Measurements from ENCODE around the gene PTPRK. TPM values are rescaled to one million over a fixed set of nuclear protein-coding genes. Genes with fewer than 3 reads are reported as not detected.

PTPRK gene
- total and polyA plus RNA-seq, 2 experiments from 2014 or later = 26.9 to 56.4 TPM

DNA sequence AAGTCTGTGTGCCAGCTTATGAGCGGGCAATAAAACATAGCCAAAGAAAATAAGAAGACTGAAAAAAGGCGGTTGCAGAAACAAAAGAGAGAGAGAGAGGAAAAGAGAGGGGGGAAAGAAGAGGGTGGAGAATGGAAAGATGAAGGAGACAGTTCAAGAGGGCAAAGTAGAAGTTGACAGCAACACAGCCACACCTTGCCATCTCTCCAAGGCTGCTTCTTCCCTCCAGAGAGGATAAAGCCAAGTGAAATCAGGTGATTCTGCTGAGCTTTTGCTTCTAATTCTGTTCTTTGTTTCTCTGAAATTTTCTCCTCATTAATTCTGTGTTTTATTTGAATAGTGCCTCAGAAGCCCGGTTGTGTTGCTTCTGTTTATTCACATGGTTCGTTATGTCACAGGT, 48.5 kb downstream of the PTPRK start (continued):
- TF ChIP-seq, protein P1, sequence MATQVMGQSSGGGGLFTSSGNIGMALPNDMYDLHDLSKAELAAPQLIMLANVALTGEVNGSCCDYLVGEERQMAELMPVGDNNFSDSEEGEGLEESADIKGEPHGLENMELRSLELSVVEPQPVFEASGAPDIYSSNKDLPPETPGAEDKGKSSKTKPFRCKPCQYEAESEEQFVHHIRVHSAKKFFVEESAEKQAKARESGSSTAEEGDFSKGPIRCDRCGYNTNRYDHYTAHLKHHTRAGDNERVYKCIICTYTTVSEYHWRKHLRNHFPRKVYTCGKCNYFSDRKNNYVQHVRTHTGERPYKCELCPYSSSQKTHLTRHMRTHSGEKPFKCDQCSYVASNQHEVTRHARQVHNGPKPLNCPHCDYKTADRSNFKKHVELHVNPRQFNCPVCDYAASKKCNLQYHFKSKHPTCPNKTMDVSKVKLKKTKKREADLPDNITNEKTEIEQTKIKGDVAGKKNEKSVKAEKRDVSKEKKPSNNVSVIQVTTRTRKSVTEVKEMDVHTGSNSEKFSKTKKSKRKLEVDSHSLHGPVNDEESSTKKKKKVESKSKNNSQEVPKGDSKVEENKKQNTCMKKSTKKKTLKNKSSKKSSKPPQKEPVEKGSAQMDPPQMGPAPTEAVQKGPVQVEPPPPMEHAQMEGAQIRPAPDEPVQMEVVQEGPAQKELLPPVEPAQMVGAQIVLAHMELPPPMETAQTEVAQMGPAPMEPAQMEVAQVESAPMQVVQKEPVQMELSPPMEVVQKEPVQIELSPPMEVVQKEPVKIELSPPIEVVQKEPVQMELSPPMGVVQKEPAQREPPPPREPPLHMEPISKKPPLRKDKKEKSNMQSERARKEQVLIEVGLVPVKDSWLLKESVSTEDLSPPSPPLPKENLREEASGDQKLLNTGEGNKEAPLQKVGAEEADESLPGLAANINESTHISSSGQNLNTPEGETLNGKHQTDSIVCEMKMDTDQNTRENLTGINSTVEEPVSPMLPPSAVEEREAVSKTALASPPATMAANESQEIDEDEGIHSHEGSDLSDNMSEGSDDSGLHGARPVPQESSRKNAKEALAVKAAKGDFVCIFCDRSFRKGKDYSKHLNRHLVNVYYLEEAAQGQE (IDR thresholded peaks at IDR 0.05; ENCODE audit: unreplicated experiment) = no peak

DNA sequence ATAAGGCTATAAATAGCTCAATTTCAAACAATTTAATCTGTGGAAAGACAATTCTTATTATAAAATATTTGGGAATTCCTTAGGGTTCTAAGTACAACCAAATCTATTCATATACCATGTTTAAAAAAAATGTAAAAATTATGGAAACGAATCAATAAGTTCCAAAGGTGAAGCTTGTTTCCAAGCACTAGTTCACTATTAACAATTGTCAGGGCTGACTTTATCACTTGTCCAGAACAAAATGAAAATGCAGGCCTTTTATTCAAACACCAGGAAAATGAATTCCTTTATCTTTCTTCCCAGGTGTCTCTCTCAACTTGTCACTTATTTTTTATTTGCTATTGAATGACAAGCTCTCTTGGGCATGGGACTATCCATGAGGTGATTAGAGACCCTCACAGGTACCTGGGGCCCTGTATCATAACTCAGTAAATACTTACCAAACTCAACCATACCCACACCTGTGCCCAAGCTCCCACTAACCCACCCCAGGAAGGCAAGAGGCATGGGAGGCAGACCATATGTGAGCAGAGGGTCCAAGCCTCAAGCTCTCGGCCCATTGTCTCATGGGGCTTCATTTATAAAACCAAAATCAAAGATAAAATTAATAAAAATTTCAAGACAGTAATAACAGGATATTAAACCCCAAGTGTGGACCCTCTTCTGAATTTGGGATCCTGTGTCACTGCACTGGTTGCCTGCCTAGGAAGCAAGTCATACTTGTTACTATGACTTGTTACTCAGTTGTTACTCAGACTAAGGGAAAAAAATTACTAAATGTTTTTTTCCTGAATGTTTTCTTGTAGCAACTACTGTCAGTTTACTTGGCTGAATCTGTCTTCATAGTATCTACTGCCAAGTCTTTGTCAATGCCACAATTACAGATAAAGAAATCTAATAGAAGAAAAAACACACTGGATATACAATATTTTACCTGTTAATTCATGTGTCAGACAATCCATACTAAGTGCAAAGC, 54.7 kb downstream of the PTPRK start:
- peaks cover 2% of the 10 kb centered on the region; the same call in 1 of the 3 replicates for H3K4me1 Mint-ChIP-seq
- Histone ChIP-seq H3K79me2 (replicated peaks; ENCODE audit: insufficient read depth) (peaks cover 73% of the 10 kb centered on the region), H3K4me3 (no peak overlapping the region), H4K20me1 (replicated peaks; ENCODE audit: insufficient read depth) (no peaks in the 10 kb centered on the region; the same call in 1 of the 2 replicates), H3K27me3 (ENCODE audit: insufficient read depth) (no peaks in the 10 kb centered on the region), H3K4me2 (no peak overlapping the region), H3K4me1 (ENCODE audit: insufficient read depth) (0 out of 2 replicates have a peak, but pooled peaks cover 3% of the 10 kb centered on the region), H3K36me3 (ENCODE audit: insufficient read depth) (no peaks in the 10 kb centered on the region), H3K27ac (ENCODE audit: low read depth) (no peak overlapping the region), H2AFZ (no peak overlapping the region), H3K9me2 (ENCODE audit: insufficient read depth) (no peaks in the 10 kb centered on the region), H3F3A (replicated peaks; ENCODE audit: low read depth) (no peaks in the 10 kb centered on the region)
- no peaks in the 10 kb centered on the region for H3K9me3 Mint-ChIP-seq
- no peaks in the 10 kb centered on the region for H3K27me3 Mint-ChIP-seq (ENCODE audit: insufficient read depth, low read depth, poor library complexity)
- DNase-seq (ENCODE audit: low spot score) (no peak), ATAC-seq (no peak)
- no peak overlapping the region for H3K4me3 Mint-ChIP-seq
- peak overlapping the region; percentile 52; the same call in 1 of the 2 replicates for H3K27ac Mint-ChIP-seq
- H3K36me3 Mint-ChIP-seq (ENCODE audit: low read depth) = no peaks in the 10 kb centered on the region
- no peak for TF ChIP-seq ZNF331 (CRISPR knock-in tag; IDR thresholded peaks at IDR 0.05; ENCODE audit: low read depth)
- TF ChIP-seq JUNB (IDR thresholded peaks at IDR 0.05; ENCODE audit: unreplicated experiment) = no peak
- no peak for TF ChIP-seq EZH2phosphoT487 (IDR thresholded peaks at IDR 0.05; ENCODE audit: unreplicated experiment)
- TF ChIP-seq, protein P2, sequence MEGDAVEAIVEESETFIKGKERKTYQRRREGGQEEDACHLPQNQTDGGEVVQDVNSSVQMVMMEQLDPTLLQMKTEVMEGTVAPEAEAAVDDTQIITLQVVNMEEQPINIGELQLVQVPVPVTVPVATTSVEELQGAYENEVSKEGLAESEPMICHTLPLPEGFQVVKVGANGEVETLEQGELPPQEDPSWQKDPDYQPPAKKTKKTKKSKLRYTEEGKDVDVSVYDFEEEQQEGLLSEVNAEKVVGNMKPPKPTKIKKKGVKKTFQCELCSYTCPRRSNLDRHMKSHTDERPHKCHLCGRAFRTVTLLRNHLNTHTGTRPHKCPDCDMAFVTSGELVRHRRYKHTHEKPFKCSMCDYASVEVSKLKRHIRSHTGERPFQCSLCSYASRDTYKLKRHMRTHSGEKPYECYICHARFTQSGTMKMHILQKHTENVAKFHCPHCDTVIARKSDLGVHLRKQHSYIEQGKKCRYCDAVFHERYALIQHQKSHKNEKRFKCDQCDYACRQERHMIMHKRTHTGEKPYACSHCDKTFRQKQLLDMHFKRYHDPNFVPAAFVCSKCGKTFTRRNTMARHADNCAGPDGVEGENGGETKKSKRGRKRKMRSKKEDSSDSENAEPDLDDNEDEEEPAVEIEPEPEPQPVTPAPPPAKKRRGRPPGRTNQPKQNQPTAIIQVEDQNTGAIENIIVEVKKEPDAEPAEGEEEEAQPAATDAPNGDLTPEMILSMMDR (conservative IDR thresholded peaks at IDR 0.05; ENCODE audit: low read depth in 2 of 2) = no peak
- TF ChIP-seq, protein P3, sequence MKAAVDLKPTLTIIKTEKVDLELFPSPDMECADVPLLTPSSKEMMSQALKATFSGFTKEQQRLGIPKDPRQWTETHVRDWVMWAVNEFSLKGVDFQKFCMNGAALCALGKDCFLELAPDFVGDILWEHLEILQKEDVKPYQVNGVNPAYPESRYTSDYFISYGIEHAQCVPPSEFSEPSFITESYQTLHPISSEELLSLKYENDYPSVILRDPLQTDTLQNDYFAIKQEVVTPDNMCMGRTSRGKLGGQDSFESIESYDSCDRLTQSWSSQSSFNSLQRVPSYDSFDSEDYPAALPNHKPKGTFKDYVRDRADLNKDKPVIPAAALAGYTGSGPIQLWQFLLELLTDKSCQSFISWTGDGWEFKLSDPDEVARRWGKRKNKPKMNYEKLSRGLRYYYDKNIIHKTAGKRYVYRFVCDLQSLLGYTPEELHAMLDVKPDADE (IDR thresholded peaks at IDR 0.05) = no peak
- no peak for TF ChIP-seq ZNF114 (CRISPR knock-in tag; IDR thresholded peaks at IDR 0.05)
- no peak for TF ChIP-seq POLR2AphosphoS5 (IDR thresholded peaks at IDR 0.05; ENCODE audit: low read depth)
- TF ChIP-seq, protein P1 (IDR thresholded peaks at IDR 0.05; ENCODE audit: unreplicated experiment) = no peak
